ENCODE measurements around the gene ZKSCAN1. TPM values are rescaled to one million over a fixed set of nuclear protein-coding genes. Genes with fewer than 3 reads are reported as not detected.

ZKSCAN1 gene
- total RNA-seq, 1 experiment from 2014 or later, result 13.6 TPM

GRCh38 chr7:100075418-100075817 lies 60.0 kb downstream of the ZKSCAN1 start:
- Histone ChIP-seq H3K27me3 (ENCODE audit: low read length) (no peaks in the 10 kb centered on the region), H3K4me1 (ENCODE audit: insufficient read depth, low read length) (peaks cover 6% of the 10 kb centered on the region), H4K20me1 (ENCODE audit: low read length) (0 out of 2 replicates have a peak, but pooled peaks cover 6% of the 10 kb centered on the region), H3K27ac (ENCODE audit: low read length) (no peak overlapping the region), H3K36me3 (ENCODE audit: low read depth, low read length) (peaks cover 81% of the 10 kb centered on the region), H3K9ac (ENCODE audit: low read length) (no peak overlapping the region), H3K9me2 (replicated peaks; ENCODE audit: low read length) (no peaks in the 10 kb centered on the region), H2AFZ (ENCODE audit: low read length) (no peak overlapping the region), H3F3A (ENCODE audit: low read length, unreplicated experiment) (no peaks in the 10 kb centered on the region), H3K79me2 (ENCODE audit: low read length) (peaks cover 35% of the 10 kb centered on the region), H3K4me3 (ENCODE audit: low read length) (no peak overlapping the region), H3K9me3 (ENCODE audit: low read length) (peaks cover 18% of the 10 kb centered on the region), H3K4me2 (ENCODE audit: low read length) (no peak overlapping the region)
- DNase-seq (no peak), ATAC-seq (no peak)
- TF ChIP-seq CTCF (conservative IDR thresholded peaks at IDR 0.05; ENCODE audit: low read depth, low read length) (no peak), EZH2phosphoT487 (IDR thresholded peaks at IDR 0.05; ENCODE audit: borderline replicate concordance, low read length) (no peak), EZH2 (IDR thresholded peaks at IDR 0.05; ENCODE audit: low read length, unreplicated experiment) (no peak)
- intact Hi-C loops (cut with micrococcal nuclease), result no loop called here
- no TSS peak for BruUV-seq (replicated peaks)
- ChIA-PET CTCF (interaction anchor here (0.6 kb wide), 1 partner anchor 142 kb away, joined by 3 read pairs; no protein-coding TSS in a partner anchor), POLR2A (ENCODE audit: unreplicated experiment) (interaction anchor here (0.8 kb wide), 1 partner anchor 58 kb away, joined by 3 read pairs; no protein-coding TSS in a partner anchor)

DNA sequence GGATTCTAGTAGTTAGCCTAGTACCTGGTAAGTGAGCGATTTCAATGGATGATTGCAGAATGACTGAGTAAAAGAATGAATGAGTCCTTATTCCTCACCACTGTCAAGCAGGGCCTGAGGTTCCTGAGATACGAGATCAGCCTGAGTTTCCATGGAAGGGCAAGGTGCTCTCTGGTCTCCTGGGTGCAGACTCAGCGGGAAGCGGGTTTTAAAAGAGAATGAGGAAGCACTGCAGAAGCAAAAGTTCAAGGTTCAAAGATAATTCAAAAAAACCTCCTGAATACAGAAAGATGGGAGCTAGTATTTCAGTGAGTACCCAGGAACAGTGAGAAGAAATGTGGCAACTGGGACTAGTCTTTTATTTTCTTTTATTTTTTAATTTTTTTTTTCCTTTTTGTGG lies 61.8 kb downstream of the ZKSCAN1 start:
- H3K79me2 ChIP-seq (ENCODE audit: low read length), result peaks cover 47% of the 10 kb centered on the region
- 0 out of 2 replicates have a peak, but pooled peaks cover 6% of the 10 kb centered on the region for H4K20me1 ChIP-seq (ENCODE audit: low read length)
- H2AFZ ChIP-seq (ENCODE audit: low read length), result no peak overlapping the region
- H3K27me3 ChIP-seq (ENCODE audit: low read length), result no peaks in the 10 kb centered on the region
- CTCF ChIA-PET, result no interaction called here
- H3K4me1 ChIP-seq (ENCODE audit: insufficient read depth, low read length), result peaks cover 9% of the 10 kb centered on the region
- TF ChIP-seq EZH2 (IDR thresholded peaks at IDR 0.05; ENCODE audit: low read length, unreplicated experiment) (no peak), CTCF (conservative IDR thresholded peaks at IDR 0.05; ENCODE audit: low read depth, low read length) (no peak), EZH2phosphoT487 (IDR thresholded peaks at IDR 0.05; ENCODE audit: borderline replicate concordance, low read length) (no peak)
- H3K4me2 ChIP-seq (ENCODE audit: low read length), result no peak overlapping the region
- BruUV-seq (replicated peaks), result no TSS peak
- no peak overlapping the region for H3K27ac ChIP-seq (ENCODE audit: low read length)
- no peaks in the 10 kb centered on the region for H3K9me2 ChIP-seq (replicated peaks; ENCODE audit: low read length)
- H3F3A ChIP-seq (ENCODE audit: low read length, unreplicated experiment), result no peaks in the 10 kb centered on the region
- no peak overlapping the region for H3K4me3 ChIP-seq (ENCODE audit: low read length)
- H3K36me3 ChIP-seq (ENCODE audit: low read depth, low read length), result peaks cover 63% of the 10 kb centered on the region
- POLR2A ChIA-PET (ENCODE audit: unreplicated experiment), result no interaction called here
- no peak overlapping the region for H3K9ac ChIP-seq (ENCODE audit: low read length)
- DNase-seq, result no peak
- intact Hi-C loops (cut with micrococcal nuclease), result no loop called here
- H3K9me3 ChIP-seq (ENCODE audit: low read length), result peaks cover 3% of the 10 kb centered on the region
- no peak for ATAC-seq

- Histone ChIP-seq H3K36me3 (ENCODE audit: low read depth, low read length) (peaks cover 44% of the 10 kb centered on the region), H3K9me2 (replicated peaks; ENCODE audit: low read length) (no peaks in the 10 kb centered on the region), H3K9ac (ENCODE audit: low read length) (no peak overlapping the region), H3F3A (ENCODE audit: low read length, unreplicated experiment) (no peaks in the 10 kb centered on the region), H3K9me3 (ENCODE audit: low read length) (no peaks in the 10 kb centered on the region), H3K27me3 (ENCODE audit: low read length) (no peaks in the 10 kb centered on the region), H3K4me2 (ENCODE audit: low read length) (peak overlapping the region; percentile 84; the same call in 1 of the 2 replicates), H3K4me3 (ENCODE audit: low read length) (no peak overlapping the region), H3K4me1 (ENCODE audit: insufficient read depth, low read length) (peaks cover 13% of the 10 kb centered on the region), H4K20me1 (ENCODE audit: low read length) (0 out of 2 replicates have a peak, but pooled peaks cover 6% of the 10 kb centered on the region), H3K79me2 (ENCODE audit: low read length) (peaks cover 47% of the 10 kb centered on the region), H2AFZ (ENCODE audit: low read length) (no peak overlapping the region), H3K27ac (ENCODE audit: low read length) (no peak overlapping the region)
- DNase-seq, result no peak
- ChIA-PET POLR2A (ENCODE audit: unreplicated experiment) (no interaction called here), CTCF (interaction anchor here (0.8 kb wide), 1 partner anchor 22 kb away, joined by 4 read pairs; the partner anchor contains the start of genes AP4M1 and MCM7)
- no peak for TF ChIP-seq EZH2phosphoT487 (IDR thresholded peaks at IDR 0.05; ENCODE audit: borderline replicate concordance, low read length)
- no peak for TF ChIP-seq CTCF (conservative IDR thresholded peaks at IDR 0.05; ENCODE audit: low read depth, low read length)
- TF ChIP-seq EZH2 (IDR thresholded peaks at IDR 0.05; ENCODE audit: low read length, unreplicated experiment), result no peak
- BruUV-seq (replicated peaks), result no TSS peak
- no peak for ATAC-seq
- intact Hi-C loops (cut with micrococcal nuclease), result no loop called here
Observed at GRCh38 chr7:100079024-100079560, 63.7 kb downstream of the ZKSCAN1 start.

Data from PC-3 (cell line).